RWPE1 (cell line): Measurements from ENCODE around the gene VMAC.

ENCODE experiments used
- CTCF ChIA-PET: fragments of 350-600 bp; sonication (Branson Sonifier 250); formaldehyde crosslinking; extraction: SDS; loops from one replicate; lab custom pipeline; 2021; lab: Yijun Ruan, JAX
- POLR2A ChIA-PET: fragments of 400-600 bp; formaldehyde crosslinking; extraction: SDS; loops from one replicate; lab custom pipeline; 2020; ENCODE audit warnings: antibody characterized with exemption; ENCODE audit not compliant: low non-redundant PET; lab: Yijun Ruan, JAX
- DNase-seq: peaks from one replicate; pipeline ENCODE4 v3.0.0; 2012; ENCODE audit warnings: low spot score
- H3K27ac ChIP-seq: fragments of 450-650 bp; 2 replicates; pipeline ENCODE4 v1.5.1; 2017
- CTCF ChIP-seq: fragments of 450-650 bp; conservative IDR thresholded peaks from 2 replicates; pipeline ENCODE4 v1.5.1; 2017; ENCODE audit warnings: low read depth, mild to moderate bottlenecking

The VMAC gene

GRCh38 chr19:5917431-5918107, 12.9 kb downstream of the VMAC start:
- no peak overlapping the region for H3K27ac ChIP-seq
- CTCF ChIA-PET: interaction anchor here (0.7 kb wide), 1 partner anchor 113 kb away, joined by 4 read pairs; no protein-coding TSS in a partner anchor
- DNase-seq: no peak
- TF ChIP-seq CTCF: no peak
- POLR2A ChIA-PET: no interaction called here

GRCh38 chr19:5918463-5919079, 13.9 kb downstream of the VMAC start:
- POLR2A ChIA-PET: no interaction called here
- DNase-seq: no peak
- CTCF ChIA-PET: no interaction called here
- TF ChIP-seq CTCF: no peak
- no peak overlapping the region for H3K27ac ChIP-seq

- peak overlapping the region; percentile 28; the same call in 1 of the 2 replicates for H3K27ac ChIP-seq
- ChIA-PET POLR2A (no interaction called here), CTCF (no interaction called here)
- no peak for TF ChIP-seq CTCF
- DNase-seq: no peak
Observed at GRCh38 chr19:5921516-5922160, 17.0 kb downstream of the VMAC start.

- CTCF ChIA-PET: interaction anchor here (0.6 kb wide), 1 partner anchor 544 kb away, joined by 4 read pairs; no protein-coding TSS in a partner anchor
- POLR2A ChIA-PET: no interaction called here
- DNase-seq: no peak
- TF ChIP-seq CTCF: no peak
- H3K27ac ChIP-seq: no peak overlapping the region
Observed at GRCh38 chr19:5922161-5922545, 17.5 kb downstream of the VMAC start.

GRCh38 chr19:5923356-5923755, 18.7 kb downstream of the VMAC start:
- CTCF ChIA-PET: no interaction called here
- H3K27ac ChIP-seq: no peak overlapping the region
- POLR2A ChIA-PET: no interaction called here
- no peak for DNase-seq
- no peak for TF ChIP-seq CTCF

- POLR2A ChIA-PET: no interaction called here
- no peak for DNase-seq
Observed at GRCh38 chr19:5925830-5926427, 21.3 kb downstream of the VMAC start.

More at GRCh38 chr19:5925830-5926427, 21.3 kb downstream of the VMAC start:
- no peak for TF ChIP-seq CTCF
- peak overlapping the region; percentile 5; the same call in 1 of the 2 replicates for H3K27ac ChIP-seq
- CTCF ChIA-PET: no interaction called here
